Iris pigment epithelial cell (primary cell): ENCODE results near the gene SMIM24.
A peak's percentile ranks its signal among the peaks of the same experiment; 100 is the strongest.

ENCODE experiments used
- DNase-seq: peaks from one replicate; pipeline ENCODE4 v3.0.0-alpha.2; 2011; ENCODE audit warnings: low read depth

SMIM24 gene

GRCh38 chr19:3474010-3474409 lies 6.3 kb downstream of the SMIM24 start:
- no peak for DNase-seq

GRCh38 chr19:3471954-3472655 lies 8.2 kb downstream of the SMIM24 start:
- DNase-seq: no peak

GRCh38 chr19:3470500-3471128 lies 9.7 kb downstream of the SMIM24 start:
- DNase-seq: no peak

- DNase-seq: no peak
Measured at GRCh38 chr19:3469638-3470499, 10.5 kb downstream of the SMIM24 start.

- DNase-seq: no peak
Measured at GRCh38 chr19:3468211-3468610, 12.1 kb downstream of the SMIM24 start.

GRCh38 chr19:3467437-3468198 lies 12.7 kb downstream of the SMIM24 start:
- DNase-seq: no peak

GRCh38 chr19:3466635-3467034 lies 13.7 kb downstream of the SMIM24 start:
- DNase-seq: no peak

GRCh38 chr19:3465552-3465951 lies 14.8 kb downstream of the SMIM24 start:
- DNase-seq: no peak

- DNase-seq: no peak
Measured at GRCh38 chr19:3464587-3465235, 15.6 kb downstream of the SMIM24 start.

- DNase-seq: no peak
Measured at GRCh38 chr19:3463714-3464586, 16.4 kb downstream of the SMIM24 start.

- no peak for DNase-seq
Measured at GRCh38 chr19:3462991-3463713, 17.2 kb downstream of the SMIM24 start.

- DNase-seq: no peak
Measured at GRCh38 chr19:3459965-3460582, 20.3 kb downstream of the SMIM24 start.

- peak; percentile 96 for DNase-seq
Measured at GRCh38 chr19:3459089-3459881, 21.0 kb downstream of the SMIM24 start.

- DNase-seq: peak; percentile 31
Measured at GRCh38 chr19:3458229-3459088, 21.9 kb downstream of the SMIM24 start.

- no peak for DNase-seq
Measured at GRCh38 chr19:3457528-3458228, 22.6 kb downstream of the SMIM24 start.

GRCh38 chr19:3456925-3457527 lies 23.3 kb downstream of the SMIM24 start:
- DNase-seq: no peak
